Measurements from ENCODE around the gene ZNF592.
"Not testable (repeated sequence)": the region's sequence is repeated elsewhere in the genome, so short reads cannot be mapped to it uniquely, and the experiment has no call there.

Gene ZNF592

DNA sequence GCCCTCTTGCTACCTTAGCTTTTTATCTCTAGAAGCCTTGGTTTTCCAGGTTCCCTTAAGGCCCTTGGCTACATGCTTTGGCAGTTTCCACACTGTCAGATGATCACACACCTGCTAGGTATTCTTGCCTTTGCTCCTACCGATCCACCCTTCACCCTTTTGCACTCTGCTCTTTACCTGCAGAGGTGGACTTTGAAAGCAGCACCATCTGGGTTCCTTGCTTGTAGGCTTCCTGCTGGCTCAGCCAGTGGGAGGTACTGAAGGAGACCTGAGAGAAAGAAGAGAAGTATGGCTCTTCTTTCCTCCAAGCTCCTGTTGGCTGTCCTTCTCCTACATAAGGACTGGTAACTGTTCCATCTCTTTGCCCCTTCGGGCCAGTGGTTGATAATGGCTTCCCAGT lies 7.3 kb upstream of the ZNF592 start:
- FAIRE-seq (no peak), DNase-seq (ENCODE audit: low spot score) (no peak)

GRCh38 chr15:84747416-84748273 lies 747 bp upstream of the ZNF592 start:
- no peak for FAIRE-seq
- peak; percentile 78 for DNase-seq (ENCODE audit: low spot score)

GRCh38 chr15:84749111-84749991 lies 959 bp downstream of the ZNF592 start:
- peak; percentile 27 for DNase-seq (ENCODE audit: low spot score)

GRCh38 chr15:84750583-84751092 lies 2.2 kb downstream of the ZNF592 start:
- no peak for FAIRE-seq
- no peak for DNase-seq (ENCODE audit: low spot score)

More at GRCh38 chr15:84749111-84749991, 959 bp downstream of the ZNF592 start:
- no peak for FAIRE-seq

DNA sequence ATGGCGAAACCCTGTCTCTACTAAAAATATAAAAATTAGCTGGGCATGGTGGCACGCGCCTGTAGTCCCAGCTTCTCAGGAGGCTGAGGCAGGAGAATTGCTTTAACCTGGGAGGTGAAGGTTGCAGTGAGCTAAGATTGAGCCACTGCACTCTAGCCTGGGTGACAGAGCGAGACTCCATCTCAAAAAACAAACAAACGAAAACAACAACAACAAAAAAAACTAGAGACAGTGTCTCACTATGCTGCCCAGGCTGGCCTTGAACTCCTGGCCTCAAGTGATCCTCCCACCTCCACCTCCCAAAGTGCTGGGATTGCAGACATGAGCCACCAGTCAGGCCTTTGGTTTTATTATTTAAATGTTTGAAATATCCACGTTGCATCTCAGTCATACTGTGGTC lies 3.3 kb downstream of the ZNF592 start:
- not testable (repeated sequence) for DNase-seq (ENCODE audit: low spot score); FAIRE-seq

DNA sequence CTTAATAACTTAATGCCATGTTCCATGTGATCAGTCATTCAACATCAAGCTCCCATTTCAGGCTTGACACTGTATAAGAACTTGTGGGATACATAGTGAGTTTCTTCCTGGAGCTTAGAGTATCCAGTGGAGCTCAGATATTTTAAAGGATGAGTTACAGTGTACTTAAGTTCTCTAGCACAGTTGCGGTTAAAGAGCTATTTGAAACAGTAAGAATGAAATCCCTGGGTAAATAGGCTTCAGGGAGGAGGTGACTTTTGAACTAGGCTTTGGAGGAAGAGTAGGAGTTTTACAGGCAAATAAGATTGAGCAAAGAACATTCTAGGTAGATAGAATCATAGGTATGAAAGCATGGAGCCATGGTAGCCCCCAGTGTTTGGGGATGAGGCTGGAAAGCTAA lies 3.8 kb downstream of the ZNF592 start:
- DNase-seq (ENCODE audit: low spot score) (no peak), FAIRE-seq (no peak)

- no peak for FAIRE-seq
Observed at GRCh38 chr15:84752700-84753099, 4.3 kb downstream of the ZNF592 start.

DNA sequence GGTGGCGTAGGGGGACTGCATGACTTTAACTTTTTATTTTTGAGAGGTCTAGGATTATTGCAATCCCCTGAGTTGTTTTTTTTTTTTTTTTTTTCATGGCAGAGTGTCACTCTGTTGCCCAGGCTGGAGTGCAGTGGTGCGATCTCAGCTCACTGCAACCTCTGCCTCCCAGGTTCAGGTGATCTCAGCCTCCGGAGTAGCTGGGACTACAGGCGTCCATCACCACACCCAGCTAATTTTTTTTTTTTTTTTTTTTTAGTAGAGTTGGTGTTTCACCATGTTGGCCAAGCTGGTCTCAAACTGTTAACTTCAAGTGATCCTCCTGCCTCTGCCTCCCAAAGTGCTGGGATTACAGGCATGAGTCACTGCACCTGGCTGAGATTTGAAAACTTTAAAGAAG lies 6.5 kb downstream of the ZNF592 start:
- not testable (repeated sequence) for FAIRE-seq; DNase-seq (ENCODE audit: low spot score)

More at GRCh38 chr15:84752700-84753099, 4.3 kb downstream of the ZNF592 start:
- DNase-seq (ENCODE audit: low spot score): no peak

GRCh38 chr15:84755736-84756527 lies 7.5 kb downstream of the ZNF592 start:
- DNase-seq (ENCODE audit: low spot score) (no peak), FAIRE-seq (no peak)

DNA sequence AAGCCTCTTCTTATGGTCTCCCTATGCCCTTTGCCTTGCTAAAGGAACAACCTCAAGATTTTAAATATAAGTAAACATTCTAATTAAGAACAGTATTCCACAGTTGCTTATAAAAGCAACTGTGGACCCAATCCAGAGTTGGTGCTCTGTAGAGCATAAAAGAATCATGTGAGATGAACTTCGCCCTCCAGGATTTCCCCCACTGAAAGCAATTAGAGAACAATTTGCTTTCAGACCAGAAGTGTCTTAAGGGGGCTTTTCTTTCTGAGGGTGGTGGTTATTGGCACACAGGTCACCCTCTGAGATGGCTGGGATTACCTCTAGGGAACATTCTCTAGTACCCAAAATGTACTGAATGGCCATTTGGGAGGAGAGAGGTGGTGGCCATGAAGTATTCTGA lies 10.6 kb downstream of the ZNF592 start:
- DNase-seq (ENCODE audit: low spot score) (no peak), FAIRE-seq (no peak)

- DNase-seq (ENCODE audit: low spot score) (no peak), FAIRE-seq (no peak)
Observed at GRCh38 chr15:84760219-84760618, 11.8 kb downstream of the ZNF592 start.

DNA sequence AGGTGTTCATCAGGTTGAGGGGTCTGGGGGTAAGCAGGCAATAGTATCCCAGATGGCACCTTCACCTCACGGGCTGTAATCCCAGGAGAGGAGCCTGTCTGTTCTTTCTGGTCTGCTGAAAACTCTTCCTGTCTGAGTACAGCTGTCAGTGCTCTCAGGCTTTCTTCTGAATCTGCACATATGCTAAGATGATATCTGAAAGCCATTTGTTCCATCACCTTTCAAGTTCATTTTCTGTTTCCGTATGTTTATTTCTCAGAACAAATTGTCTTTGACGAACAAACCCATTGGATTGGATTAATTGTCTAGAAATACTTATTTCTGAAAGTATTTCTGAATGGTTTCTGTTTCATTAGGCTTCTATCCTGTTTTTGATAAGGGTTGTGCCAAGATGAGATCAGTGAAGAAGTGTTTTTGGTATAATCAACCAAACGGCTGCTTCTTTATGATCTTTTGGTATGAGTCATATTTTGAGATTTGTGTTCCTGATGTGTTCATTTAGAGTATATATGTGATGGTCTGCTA lies 13.3 kb downstream of the ZNF592 start:
- FAIRE-seq (no peak), DNase-seq (ENCODE audit: low spot score) (no peak)

GRCh38 chr15:84762840-84763572 lies 14.6 kb downstream of the ZNF592 start:
- FAIRE-seq: no peak

DNA sequence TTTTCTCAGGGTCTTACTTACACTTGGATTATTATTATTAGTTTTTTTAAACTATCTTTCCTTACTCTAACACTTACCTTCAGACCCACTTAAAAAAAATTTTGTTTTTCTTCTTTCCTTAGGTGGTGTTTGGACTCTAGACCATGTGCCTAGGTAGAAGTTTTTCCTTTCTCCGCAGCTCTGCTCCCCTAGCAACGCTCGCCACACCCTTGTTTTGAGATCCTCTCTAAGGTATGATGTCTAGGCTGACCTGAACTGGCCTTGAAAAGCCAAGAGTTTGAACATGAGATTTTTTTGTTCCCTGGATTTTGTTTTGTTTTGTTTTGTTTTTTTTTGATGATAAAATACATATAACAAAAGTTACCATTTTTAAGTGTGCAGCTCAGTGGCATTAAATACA lies 16.2 kb downstream of the ZNF592 start:
- no peak for FAIRE-seq

More at GRCh38 chr15:84762840-84763572, 14.6 kb downstream of the ZNF592 start:
- no peak for DNase-seq (ENCODE audit: low spot score)

DNA sequence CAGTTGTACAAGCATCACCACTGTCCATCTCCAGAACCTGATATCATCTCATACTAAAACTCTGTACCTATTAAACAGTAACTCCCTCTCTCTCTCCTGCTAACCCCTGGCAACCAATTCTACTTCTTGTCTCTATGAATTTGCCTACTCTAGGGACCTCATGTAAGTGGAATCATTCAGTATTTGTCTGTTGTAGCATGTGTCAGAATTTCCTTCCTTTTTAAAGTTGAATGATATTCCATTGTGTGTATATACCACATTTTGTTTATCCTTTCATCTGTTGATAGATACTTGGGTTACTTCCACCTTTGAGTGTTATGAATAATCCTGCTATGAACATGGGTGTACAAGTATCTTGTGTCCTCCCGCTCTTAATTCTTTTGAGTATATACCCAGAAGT lies 16.6 kb downstream of the ZNF592 start:
- DNase-seq (ENCODE audit: low spot score): no peak
- no peak for FAIRE-seq

More for the DNA sequence above, 16.2 kb downstream of the ZNF592 start:
- DNase-seq (ENCODE audit: low spot score): no peak

GRCh38 chr15:84765675-84766074 lies 17.3 kb downstream of the ZNF592 start:
- DNase-seq (ENCODE audit: low spot score) (no peak), FAIRE-seq (no peak)

GRCh38 chr15:84766461-84767035 lies 18.2 kb downstream of the ZNF592 start:
- DNase-seq (ENCODE audit: low spot score) (no peak), FAIRE-seq (no peak)

- FAIRE-seq (no peak), DNase-seq (ENCODE audit: low spot score) (no peak)
Observed at GRCh38 chr15:84772031-84772430, 23.6 kb downstream of the ZNF592 start.

DNA sequence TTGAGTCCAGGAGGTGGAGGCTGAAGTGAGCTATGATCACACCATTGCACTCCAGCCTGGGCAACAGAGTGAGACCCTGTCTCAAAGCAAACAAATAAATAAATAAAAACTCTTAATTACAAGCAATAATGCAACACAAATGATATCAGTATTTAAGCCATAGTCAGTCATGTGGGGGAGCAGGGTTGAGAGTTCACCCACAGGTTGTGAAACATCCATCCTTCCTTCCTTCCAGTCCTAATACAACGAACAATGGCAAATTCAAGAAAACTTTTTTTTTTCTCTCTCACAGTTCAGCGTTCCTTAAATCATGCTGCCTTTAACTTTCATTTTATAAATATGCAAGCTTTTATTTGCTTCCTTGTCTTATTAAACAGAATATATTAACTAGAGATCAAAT lies 24.1 kb downstream of the ZNF592 start:
- DNase-seq (ENCODE audit: low spot score) (no peak), FAIRE-seq (no peak)

DNA sequence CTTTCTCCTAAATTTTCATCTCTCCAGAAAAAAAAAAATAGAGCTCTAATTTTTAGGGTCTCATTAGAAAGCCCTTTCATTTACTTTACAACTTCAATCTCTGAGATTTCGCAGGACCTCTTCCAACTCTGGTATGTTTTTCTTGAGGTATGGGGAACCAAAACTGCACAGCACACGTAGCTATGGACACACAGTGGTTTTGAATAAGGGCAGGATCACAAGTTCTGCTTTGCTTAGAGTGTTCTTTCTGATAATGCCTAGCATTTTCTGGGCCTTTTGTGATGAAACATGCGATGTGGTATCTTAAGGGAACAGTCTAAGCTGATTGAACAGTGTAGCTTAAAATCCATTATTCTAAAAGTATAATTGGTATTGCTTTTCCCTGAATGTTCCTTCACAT lies 25.3 kb downstream of the ZNF592 start:
- no peak for FAIRE-seq
- no peak for DNase-seq (ENCODE audit: low spot score)
